Breast epithelium (tissue), 3 donors: ENCODE measurements around the gene LIPE.

Experiments used
- POLR2A ChIP-seq: fragments of 450-650 bp; IDR thresholded peaks from one replicate; pipeline ENCODE4 v1.6.1; 2016; ENCODE audit warnings: antibody characterized with exemption, mild to moderate bottlenecking, moderate library complexity
- POLR2AphosphoS5 ChIP-seq, 3 donors: sonication (generic); formaldehyde crosslinking; IDR thresholded peaks; one replicate each; pipeline ENCODE4 v1.6.1; 2017; ENCODE audit warnings: antibody characterized with exemption in 3 of 3
- TF ChIP-seq, protein P1 (sequence below), 3 donors: fragments of 450-650 bp; IDR thresholded peaks; one replicate each; pipeline ENCODE4 v1.5.1; 2016 to 2017; ENCODE audit warnings: antibody characterized with exemption in 3 of 3, mild to moderate bottlenecking in 3 of 3, moderate library complexity in 3 of 3

DNA sequence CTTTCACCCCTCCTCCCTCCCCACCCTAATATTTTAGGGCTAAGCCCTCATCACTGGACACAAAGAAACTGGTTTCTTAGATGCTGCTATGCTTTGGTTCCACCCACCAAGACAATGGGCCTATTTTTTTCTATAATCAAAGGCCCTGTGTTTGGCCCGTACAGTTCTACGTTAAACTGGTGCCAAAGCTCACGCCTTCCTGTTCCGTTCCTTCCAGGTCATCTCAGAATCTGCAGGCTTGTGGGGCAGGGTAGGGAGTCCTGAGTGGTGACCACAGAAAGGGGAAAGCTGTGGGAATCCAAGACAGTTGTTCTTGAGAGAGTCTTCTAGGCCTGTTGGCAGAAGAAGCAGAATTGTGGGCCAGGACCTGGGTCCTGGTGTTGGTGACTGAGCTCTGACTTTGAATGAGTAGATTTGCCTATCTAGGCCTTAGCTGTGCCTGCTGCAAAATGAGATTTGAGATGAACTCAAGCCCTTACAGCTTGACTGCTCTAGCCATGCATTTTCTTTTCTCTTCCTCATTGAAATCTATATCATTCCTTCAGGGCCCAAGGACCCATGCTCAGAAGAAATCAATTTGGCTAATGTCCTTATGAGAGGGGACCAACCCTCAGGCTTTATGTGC is 34.6 kb upstream of the LIPE start:
- TF ChIP-seq, protein P1, sequence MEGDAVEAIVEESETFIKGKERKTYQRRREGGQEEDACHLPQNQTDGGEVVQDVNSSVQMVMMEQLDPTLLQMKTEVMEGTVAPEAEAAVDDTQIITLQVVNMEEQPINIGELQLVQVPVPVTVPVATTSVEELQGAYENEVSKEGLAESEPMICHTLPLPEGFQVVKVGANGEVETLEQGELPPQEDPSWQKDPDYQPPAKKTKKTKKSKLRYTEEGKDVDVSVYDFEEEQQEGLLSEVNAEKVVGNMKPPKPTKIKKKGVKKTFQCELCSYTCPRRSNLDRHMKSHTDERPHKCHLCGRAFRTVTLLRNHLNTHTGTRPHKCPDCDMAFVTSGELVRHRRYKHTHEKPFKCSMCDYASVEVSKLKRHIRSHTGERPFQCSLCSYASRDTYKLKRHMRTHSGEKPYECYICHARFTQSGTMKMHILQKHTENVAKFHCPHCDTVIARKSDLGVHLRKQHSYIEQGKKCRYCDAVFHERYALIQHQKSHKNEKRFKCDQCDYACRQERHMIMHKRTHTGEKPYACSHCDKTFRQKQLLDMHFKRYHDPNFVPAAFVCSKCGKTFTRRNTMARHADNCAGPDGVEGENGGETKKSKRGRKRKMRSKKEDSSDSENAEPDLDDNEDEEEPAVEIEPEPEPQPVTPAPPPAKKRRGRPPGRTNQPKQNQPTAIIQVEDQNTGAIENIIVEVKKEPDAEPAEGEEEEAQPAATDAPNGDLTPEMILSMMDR (IDR thresholded peaks at IDR 0.05), result no peak
- TF ChIP-seq POLR2A (no peak), POLR2AphosphoS5 (IDR thresholded peaks at IDR 0.05) (no peak)
